Measurements from ENCODE around the gene CACNA1A.
"Not testable (repeated sequence)": the region's sequence is repeated elsewhere in the genome, so short reads cannot be mapped to it uniquely, and the experiment has no call there.

CACNA1A gene

GRCh38 chr19:13215572-13216380, 290.5 kb downstream of the CACNA1A start:
- DNase-seq, result no peak

DNA sequence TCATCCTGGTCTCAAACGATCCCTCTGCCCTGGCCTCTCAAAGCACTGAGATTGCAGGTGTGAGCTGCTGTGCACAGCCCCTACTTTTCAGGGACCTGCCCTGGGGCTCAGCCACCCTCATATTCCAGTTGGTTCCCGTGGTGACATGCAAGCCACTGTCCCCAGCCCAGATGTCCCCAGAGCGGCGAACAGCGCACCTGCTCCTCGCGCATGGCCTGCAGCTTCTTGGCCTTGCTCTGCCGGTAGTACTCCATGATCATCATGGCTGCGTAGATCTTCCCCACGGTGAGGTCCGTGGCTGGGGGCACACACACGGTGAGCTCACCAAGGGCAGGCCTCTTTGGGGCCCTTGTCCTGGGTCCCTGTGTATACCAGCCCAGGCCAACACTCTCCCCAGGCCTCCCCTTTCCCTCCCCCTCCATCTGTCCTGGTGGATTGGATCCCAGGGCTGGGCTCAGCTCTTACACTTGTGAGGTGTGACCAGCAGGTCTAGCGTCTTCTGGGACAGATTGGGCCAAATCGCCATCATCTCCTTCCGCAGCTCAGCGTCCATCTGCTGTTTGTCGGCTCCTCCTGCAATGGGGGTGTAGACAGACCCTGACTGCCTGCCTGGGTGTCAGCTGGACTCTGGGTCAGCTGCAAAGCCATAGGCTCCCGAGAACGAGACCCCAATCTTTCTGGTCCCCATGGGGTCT, 292.1 kb downstream of the CACNA1A start:
- no peak for DNase-seq

GRCh38 chr19:13212759-13213330, 293.4 kb downstream of the CACNA1A start:
- peak; percentile 57 for DNase-seq

DNA sequence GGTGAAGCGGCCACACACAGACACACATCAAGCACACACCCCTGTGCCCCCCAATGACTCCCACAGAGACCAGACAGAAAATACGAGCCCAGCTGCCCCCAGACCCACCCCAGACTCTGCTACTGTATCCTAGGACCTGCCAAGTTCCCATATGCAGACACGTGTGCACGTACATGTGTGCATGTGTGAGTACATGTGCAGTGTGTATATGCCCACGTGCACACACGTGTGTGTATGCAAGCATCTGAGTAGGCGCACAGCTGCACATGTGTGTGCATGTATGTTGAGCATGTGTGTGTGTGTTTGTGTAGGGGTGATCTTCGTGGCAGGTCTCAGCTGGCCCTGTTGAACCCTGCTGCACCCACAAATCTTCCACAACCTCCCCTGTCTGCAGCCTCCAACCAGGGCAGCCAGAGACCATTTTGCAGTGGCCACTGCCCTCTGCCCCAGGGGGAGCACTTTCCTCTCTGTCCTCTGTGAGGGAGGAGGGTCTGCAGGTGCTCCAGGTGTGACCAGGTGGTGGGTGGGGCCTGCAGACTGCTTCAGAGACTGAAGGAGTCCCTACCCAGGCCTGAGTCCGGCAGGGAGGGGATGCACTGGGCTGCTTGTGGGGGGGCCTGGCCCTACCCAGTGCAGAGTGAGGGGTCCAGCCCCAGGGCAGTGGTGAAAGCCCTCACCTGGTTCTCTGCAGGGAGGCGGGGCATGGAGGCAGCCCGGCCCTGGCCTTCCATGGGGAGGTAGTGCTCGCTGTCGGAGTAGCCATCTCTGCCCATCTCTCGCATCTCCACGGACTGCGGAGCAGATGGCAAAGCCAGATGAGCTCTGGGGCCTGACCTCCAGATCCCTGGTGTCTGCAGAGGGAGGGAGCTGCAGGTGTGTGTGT, 294.6 kb downstream of the CACNA1A start:
- no peak for DNase-seq

- DNase-seq, result no peak
Measured at GRCh38 chr19:13210941-13211340, 295.3 kb downstream of the CACNA1A start.

DNA sequence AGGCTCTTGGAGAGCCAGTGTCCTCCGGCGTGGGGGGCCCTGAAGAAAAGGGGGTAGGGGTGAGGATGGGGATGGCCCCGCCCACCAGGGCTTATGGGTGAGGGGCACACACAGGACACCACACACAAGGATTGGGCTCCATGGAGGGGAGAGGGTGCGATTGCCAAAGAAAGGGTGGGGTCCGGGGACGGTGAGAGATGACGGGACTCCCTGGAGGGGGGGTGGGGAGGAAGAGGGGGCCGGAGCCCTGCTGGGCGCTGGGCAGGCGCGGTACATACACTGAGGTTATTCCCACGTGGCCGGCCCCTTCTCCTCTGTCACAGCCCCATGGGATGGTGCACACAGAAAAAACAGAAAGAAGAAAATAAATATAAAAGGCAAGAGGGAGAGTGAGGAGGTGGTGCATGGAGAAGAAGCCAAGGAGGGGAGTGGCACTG, 295.9 kb downstream of the CACNA1A start:
- no peak for DNase-seq

DNA sequence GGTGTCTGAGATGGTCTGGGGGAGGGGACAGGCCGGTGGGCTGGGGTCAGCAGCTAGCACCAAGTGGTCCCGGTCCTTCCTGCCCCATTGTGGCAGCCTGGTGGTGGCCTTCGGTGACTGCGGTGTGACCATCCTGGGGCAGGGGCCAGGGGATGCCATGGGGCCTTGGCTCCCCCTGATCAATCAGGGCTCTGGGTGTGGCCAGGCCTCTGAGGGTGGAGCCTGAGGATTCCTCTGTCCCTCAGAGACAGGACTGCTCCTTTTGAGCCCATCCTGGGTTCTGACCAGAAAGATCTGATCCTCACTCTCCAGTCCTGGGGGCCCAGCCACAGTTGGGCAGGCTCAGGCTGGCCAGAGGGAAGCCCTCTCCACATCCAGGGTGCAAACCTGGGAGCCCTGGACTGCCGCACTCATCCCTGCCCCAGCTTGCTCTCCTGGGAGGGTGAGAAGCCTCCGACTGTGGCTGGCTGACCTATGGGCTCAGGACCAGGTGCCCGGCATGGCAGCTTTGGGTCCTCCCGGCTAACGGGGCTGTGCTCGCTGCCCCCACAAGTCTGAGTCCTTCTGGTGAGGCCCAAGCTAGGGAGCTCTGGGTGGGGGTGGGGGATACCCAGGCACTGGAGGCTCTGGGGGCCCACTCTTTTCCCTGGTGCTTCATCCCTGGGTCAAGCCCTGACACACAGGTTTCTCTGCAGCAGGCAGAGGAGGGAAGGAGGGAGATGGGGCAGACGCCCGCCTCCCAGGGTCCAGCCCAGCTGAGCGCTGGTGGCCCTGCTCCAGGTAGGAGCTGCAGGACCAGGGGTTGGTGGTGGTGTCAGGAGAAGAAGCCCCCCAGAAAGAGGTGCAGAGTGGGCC, 296.6 kb downstream of the CACNA1A start:
- DNase-seq, result no peak

- no peak for DNase-seq
Measured at GRCh38 chr19:13208672-13209483, 297.4 kb downstream of the CACNA1A start.

DNA sequence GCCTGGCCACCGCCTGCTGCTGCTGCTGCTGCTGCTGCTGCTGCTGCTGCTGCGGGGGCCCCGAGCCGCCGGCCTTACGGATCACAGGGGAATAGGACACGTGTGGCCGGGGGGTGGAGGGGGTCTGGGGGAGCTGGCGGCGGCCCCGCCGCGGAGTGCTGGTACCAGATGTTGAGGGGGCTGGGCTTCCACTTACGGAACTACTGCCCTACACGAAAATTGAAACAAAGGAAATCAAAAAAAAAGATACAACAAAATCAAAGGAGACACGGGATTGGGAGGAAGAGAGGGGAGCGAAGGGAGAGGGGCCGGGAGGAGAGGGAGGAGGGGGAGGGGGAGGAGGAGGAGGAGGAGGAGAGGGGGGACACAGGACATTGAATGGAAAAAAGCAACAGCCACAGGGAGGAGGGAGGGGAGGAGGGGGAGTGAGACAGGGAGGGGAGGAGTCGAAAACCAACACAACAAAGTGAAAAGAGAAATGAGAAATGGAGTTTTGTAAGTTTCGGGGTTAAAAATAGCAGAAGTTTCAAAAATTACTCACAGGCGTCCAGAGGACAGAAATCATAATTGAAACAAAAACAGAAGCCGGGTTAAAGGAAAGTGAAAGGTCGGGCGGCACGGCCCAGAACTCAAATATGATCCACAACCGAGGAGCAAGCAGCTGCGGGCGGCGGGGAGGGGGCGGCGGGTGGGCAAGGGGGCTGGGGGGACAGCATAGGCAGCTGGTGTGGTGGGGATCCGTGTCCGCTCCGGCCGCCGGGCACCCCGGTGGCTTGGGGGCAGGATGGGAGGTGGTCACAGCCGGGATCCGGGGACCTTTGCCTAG, 298.2 kb downstream of the CACNA1A start:
- DNase-seq, result peak; percentile 19

- DNase-seq, result no peak
Measured at GRCh38 chr19:13207237-13207845, 298.9 kb downstream of the CACNA1A start.

- no peak for DNase-seq
Measured at GRCh38 chr19:13206587-13206986, 299.7 kb downstream of the CACNA1A start.

DNA sequence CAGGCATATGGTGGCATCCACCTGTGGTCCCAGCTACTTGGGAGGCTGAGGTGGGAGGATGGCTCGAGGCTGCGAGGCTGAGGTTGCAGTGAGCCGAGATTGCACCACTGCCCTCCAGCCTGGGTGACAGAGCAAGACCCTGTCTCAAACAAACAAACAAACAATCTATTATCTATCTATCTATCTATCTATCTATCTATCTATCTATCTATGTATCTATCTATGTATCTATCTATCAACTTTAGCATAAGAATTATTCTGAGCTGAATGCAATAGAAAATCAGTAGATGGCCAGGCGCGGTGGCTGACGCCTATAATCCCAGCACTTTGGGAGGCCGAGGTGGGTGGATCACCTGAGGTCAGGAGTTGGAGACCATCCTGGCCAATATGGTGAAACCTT, 304.2 kb downstream of the CACNA1A start:
- not testable (repeated sequence) for DNase-seq

GRCh38 chr19:13198634-13199033, 307.6 kb downstream of the CACNA1A start:
- no peak for DNase-seq

- DNase-seq, result peak; percentile 48
Measured at GRCh38 chr19:13195678-13196077, 310.6 kb downstream of the CACNA1A start.

DNA sequence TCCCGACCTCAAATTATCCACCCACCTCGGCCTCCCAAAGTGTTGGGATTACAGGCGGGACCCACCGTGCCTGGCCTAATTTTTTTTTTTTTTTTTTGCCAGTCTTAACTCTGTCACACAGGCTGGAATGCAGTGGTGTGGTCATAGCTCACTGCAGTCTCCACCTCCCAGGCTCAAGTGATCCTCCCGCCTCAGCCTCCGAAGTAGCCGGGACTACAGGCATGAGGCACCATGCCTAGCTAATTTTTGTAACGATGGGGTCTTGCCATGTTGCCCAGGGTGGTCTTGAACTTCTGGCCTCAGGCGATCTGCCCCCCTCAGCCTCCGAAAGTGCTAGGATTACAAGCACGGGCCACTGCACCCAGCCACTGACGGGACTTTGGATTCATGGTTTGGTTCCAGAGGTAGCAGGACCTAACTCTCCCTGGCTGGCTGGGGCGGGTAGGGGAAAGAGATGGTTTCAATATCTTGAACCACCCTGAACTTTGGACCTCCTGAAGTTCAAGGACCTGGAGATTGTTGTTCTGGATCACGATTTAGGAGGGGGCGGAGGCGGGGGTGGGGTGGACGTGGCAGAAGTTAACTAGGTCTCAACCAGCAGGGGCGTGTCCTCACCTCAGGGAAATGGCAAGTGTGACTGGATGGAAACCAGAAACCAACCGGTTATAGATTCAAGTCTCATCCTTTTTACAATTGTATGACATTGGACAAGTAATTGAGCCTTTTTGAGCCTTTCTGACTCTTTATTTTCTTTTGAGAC, 315.3 kb downstream of the CACNA1A start:
- DNase-seq, result no peak

DNA sequence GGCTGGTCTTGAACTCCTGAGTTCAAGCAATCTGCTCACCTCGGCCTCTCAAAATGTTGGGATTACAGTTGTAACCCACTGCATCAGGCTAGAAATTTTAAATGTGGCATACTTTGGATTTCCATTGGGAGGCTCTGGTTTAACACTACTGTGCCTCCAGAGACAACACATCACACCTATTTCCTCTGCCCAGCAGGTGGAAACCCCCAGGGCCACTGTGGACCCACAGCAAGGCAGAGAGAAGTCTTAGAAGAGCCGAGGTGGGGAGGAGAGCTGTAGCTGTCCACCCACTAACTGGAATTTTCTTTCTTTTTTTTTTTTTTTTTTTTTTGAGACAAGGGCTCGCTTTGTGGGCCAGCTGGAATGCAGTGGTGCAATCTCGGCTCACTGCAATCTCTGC, 316.7 kb downstream of the CACNA1A start:
- DNase-seq, result no peak

DNA sequence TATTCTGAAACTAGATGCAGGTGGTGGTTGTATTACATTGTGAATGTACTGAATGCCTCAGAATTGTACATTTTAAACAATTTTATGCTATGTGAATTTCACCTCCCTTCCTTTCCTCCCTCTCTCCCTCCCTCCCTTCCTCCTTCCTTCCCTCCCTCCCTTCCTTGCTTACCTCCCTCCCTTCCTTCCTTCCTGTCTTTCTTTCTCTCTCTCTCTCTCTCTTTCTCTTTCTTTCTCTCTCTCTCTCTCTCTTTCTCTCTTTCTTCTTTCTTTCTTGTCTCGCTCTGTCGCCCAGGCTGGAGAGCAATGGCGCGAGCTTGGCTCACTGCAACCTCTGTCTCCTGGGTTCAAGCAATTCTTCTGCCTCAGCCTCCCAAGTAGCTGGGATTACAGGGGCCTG, 318.9 kb downstream of the CACNA1A start:
- no peak for DNase-seq

GRCh38 chr19:13186688-13187087, 319.6 kb downstream of the CACNA1A start:
- not testable (repeated sequence) for DNase-seq
